ENCODE results near the gene MISP3. TPM values are rescaled to one million over a fixed set of nuclear protein-coding genes. Genes with fewer than 3 reads are reported as not detected.

Gene MISP3
- total RNA-seq, 4 donors from 2014 or later = 1.6 to 3.0 (median 2.8) TPM; not detected in 1

GRCh38 chr19:14059093-14059480 is 13.5 kb upstream of the MISP3 start:
- DNase-seq (ENCODE audit: low spot score) (no peak), ATAC-seq (ENCODE audit: low FRiP score) (no peak)
- TF ChIP-seq CTCF (IDR thresholded peaks at IDR 0.05) = no peak

GRCh38 chr19:14059652-14060155 is 12.9 kb upstream of the MISP3 start:
- no peak for ATAC-seq (ENCODE audit: low FRiP score)
- no peak for TF ChIP-seq CTCF (IDR thresholded peaks at IDR 0.05)
- DNase-seq (ENCODE audit: low spot score) = no peak

GRCh38 chr19:14061081-14061749 is 11.4 kb upstream of the MISP3 start:
- no peak for TF ChIP-seq CTCF (IDR thresholded peaks at IDR 0.05)
- ATAC-seq (ENCODE audit: low FRiP score) (no peak), DNase-seq (ENCODE audit: low spot score) (no peak)

- no peak for DNase-seq (ENCODE audit: low spot score)
- no peak for ATAC-seq (ENCODE audit: low FRiP score)
- TF ChIP-seq CTCF (IDR thresholded peaks at IDR 0.05) = no peak
Measured at GRCh38 chr19:14061751-14062557, 10.6 kb upstream of the MISP3 start, which contains the start of gene PALM3. TSS of gene PALM3 (minus strand) at chr19:14062076. CDS start at chr19:14061980, 96 bp downstream.

GRCh38 chr19:14062558-14062855 is 10.1 kb upstream of the MISP3 start:
- ATAC-seq (ENCODE audit: low FRiP score) (no peak), DNase-seq (ENCODE audit: low spot score) (no peak)
- no peak for TF ChIP-seq CTCF (IDR thresholded peaks at IDR 0.05)

- ATAC-seq (ENCODE audit: low FRiP score) (no peak), DNase-seq (ENCODE audit: low spot score) (no peak)
- no peak for TF ChIP-seq CTCF (IDR thresholded peaks at IDR 0.05)
Measured at GRCh38 chr19:14063105-14063504, 9.5 kb upstream of the MISP3 start.
